IMR-90 (cell line): ENCODE data around the gene STPG1.

Source experiments
- ELK1 ChIP-seq: fragments of 150-350 bp; IDR thresholded peaks from 2 replicates; pipeline ENCODE4 v1.6.1; 2016; ENCODE audit warnings: low read depth, mild to moderate bottlenecking, low read length, moderate library complexity, borderline replicate concordance
- POLR2A ChIP-seq: IDR thresholded peaks from 2 replicates; pipeline ENCODE4 v1.6.1; 2012; ENCODE audit warnings: mild to moderate bottlenecking, low read depth, low read length

- TF ChIP-seq POLR2A: no peak
- TF ChIP-seq ELK1: no peak
Measured at GRCh38 chr1:24442764-24443163, 29.2 kb upstream of the STPG1 start.
